Stimulated activated naive B cell treated with anti-CD40 and anti-IgM and Interleukin-4, amounts not matched to agents 10 μg/mL and 1 μg/mL and 100 μg/mL, for 72 hours (primary cell): ENCODE measurements around the gene MRS2.
"Not testable (repeated sequence)": the region's sequence is repeated elsewhere in the genome, so short reads cannot be mapped to it uniquely, and the experiment has no call there.

Source experiments
- ATAC-seq, 2 donors: fragments of 150-1000 bp; cut with Tn5 transposase; replicated peaks; 2 replicates each; pipeline ENCODE4 v1.10.0; 2021; ENCODE audit warnings: moderate library complexity in 1 of 2
- DNase-seq: peaks from one replicate; pipeline ENCODE4 v3.0.0; 2021
- H3K27ac Mint-ChIP-seq: one replicate; pipeline ENCODE4 v1.8.0; 2022; ENCODE audit warnings: mild to moderate bottlenecking, mixed read lengths
- H3K27me3 Mint-ChIP-seq, 2 donors: one replicate each; pipeline ENCODE4 v1.8.0; 2022; ENCODE audit warnings: mixed read lengths in 2 of 2
- H3K36me3 Mint-ChIP-seq, 2 donors: one replicate each; pipeline ENCODE4 v1.8.0; 2022; ENCODE audit warnings: mixed read lengths in 2 of 2, mild to moderate bottlenecking in 1 of 2
- H3K4me1 Mint-ChIP-seq, 2 donors: one replicate each; pipeline ENCODE4 v1.8.0; 2022; ENCODE audit warnings: mixed read lengths in 2 of 2, mild to moderate bottlenecking in 1 of 2
- H3K4me3 Mint-ChIP-seq, 2 donors: one replicate each; pipeline ENCODE4 v1.8.0; 2022; ENCODE audit warnings: mild to moderate bottlenecking in 2 of 2, mixed read lengths in 2 of 2, moderate library complexity in 1 of 2
- H3K9me3 Mint-ChIP-seq, 2 donors: one replicate each; pipeline ENCODE4 v1.8.0; 2022; ENCODE audit warnings: mixed read lengths in 2 of 2, mild to moderate bottlenecking in 1 of 2

MRS2 gene

DNA sequence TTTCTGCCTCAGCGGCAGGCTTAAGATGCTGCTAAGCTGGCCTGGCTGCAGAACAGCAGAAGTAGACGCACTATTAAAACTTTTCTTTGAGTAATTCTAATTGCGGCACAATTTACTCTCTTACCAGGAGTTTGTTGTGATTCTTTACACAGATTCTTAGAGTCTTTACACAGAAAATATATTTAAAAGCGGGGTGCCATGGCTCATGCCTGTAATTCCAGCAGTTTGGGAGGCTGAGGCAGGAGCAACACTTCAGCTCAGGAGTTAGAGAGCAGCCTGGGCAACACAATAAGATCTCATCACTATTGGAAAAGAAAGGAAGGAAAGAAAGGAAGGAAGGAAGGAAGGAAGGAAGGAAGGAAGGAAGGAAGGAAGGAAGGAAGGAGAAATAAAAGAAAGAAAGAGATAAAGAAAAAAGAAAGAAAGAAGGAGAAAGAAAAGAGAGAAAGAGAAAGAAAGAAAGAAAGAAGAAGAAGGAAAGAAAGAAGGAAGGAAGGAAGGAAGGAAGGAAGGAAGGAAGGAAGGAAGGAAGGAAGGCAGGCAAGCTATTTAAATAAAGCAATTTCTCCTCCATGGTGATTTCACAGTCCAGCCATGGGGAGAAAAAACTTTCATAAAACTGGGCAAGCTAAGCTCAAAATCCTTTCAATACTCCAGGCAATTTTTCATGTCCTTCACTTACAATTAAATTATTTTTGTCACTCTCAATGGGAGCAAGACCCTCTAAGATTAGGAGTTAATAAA, 21.1 kb upstream of the MRS2 start:
- DNase-seq (no peak), ATAC-seq (no peak)
- H3K4me1 Mint-ChIP-seq = no peaks in the 10 kb centered on the region
- peaks cover 8 to 34% of the 10 kb centered on the region in 2 donors for H3K27me3 Mint-ChIP-seq
- H3K27ac Mint-ChIP-seq = no peak overlapping the region
- H3K4me3 Mint-ChIP-seq = no peak overlapping the region
- H3K9me3 Mint-ChIP-seq = peaks cover 0 to 3% of the 10 kb centered on the region in 2 donors
- no peaks in the 10 kb centered on the region for H3K36me3 Mint-ChIP-seq

DNA sequence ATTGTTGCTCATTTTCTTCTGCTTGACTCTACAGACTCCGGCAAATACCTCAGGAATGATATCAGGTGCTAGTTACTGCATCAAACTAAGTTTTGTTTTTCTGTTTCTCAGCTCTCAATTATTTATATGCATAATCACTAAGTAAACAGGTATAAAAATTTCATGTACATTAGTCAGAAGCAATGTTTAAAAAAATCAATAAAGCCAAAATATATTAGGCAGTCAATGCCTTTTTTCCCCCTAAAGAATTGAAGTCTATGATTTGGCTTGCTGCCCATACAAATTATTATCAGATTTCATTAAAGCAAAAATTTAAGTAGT, 20.6 kb upstream of the MRS2 start:
- no peak overlapping the region for H3K27ac Mint-ChIP-seq

DNA sequence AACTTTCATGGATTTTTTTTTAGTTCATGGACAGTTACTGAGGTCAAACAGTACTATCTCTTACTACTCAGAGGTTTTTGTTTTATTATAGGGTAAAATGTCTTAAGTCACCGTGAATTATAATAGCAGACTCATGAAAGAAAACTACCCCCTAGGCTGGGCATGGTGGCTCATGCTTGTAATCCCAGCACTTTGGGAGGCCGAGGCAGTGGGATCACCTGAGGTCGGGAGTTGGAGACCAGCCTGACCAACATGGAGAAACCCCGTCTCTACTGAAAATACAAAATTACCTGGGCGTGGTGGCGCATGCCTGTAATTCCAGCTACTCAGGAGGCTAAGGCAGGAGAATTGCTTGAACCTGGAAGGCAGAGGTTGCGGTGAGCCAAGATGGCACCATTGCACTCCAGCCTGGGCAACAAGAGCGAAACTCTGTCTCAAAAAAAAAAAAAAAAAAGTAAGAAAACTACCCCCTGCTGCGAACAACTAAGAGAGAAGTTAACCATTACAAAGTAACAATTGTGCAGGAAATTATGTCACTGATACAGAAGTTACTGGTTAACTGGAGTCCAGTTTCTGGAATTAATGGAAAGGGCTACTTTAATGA, 19.7 kb upstream of the MRS2 start:
- not testable (repeated sequence) for H3K4me3 Mint-ChIP-seq, H3K36me3 Mint-ChIP-seq, H3K27ac Mint-ChIP-seq, H3K4me1 Mint-ChIP-seq, DNase-seq, ATAC-seq, H3K9me3 Mint-ChIP-seq
- peaks cover 12 to 38% of the 10 kb centered on the region in 2 donors for H3K27me3 Mint-ChIP-seq

More for the DNA sequence above, 20.6 kb upstream of the MRS2 start:
- Mint-ChIP-seq H3K9me3 (peaks cover 0 to 3% of the 10 kb centered on the region in 2 donors), H3K4me1 (no peaks in the 10 kb centered on the region), H3K4me3 (no peak overlapping the region), H3K27me3 (peaks cover 8 to 33% of the 10 kb centered on the region in 2 donors), H3K36me3 (no peaks in the 10 kb centered on the region)
- DNase-seq (no peak), ATAC-seq (no peak)

DNA sequence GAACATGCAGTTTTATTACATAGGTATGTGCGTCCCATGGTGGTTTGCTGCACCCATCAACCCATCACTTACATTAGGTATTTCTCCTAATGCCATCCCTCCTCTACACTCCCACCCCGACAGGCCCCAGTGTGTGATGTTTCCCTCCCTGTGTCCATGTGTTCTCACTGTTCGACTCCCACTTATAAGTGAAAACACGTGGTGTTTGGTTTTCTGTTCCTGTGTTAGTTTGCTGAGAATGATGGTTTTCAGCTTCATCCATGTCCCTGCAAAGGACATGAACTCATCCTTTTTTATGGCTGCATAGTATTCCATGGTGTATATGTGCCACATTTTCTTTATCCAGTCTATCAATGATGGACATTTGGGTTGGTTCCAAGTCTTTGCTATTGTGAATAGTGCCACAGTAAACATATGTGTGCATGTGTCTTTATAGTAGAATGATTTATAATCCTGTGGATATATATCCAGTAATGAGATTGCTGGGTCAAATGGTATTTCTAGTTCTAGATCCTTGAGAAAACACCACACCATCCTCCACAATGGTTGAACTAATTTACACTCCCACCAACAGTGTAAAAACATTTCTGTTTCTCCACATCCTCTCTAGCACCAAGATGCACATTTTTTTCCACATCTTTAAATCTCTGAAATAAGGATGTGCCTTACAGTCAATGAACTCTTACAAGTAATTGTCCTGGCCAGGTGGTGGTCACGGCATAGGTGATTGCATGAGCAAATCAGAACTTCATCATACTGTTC, 18.2 kb upstream of the MRS2 start:
- not testable (repeated sequence) for H3K9me3 Mint-ChIP-seq, H3K4me3 Mint-ChIP-seq, ATAC-seq, H3K36me3 Mint-ChIP-seq, DNase-seq, H3K4me1 Mint-ChIP-seq, H3K27ac Mint-ChIP-seq
- peaks cover 12 to 39% of the 10 kb centered on the region in 2 donors for H3K27me3 Mint-ChIP-seq

DNA sequence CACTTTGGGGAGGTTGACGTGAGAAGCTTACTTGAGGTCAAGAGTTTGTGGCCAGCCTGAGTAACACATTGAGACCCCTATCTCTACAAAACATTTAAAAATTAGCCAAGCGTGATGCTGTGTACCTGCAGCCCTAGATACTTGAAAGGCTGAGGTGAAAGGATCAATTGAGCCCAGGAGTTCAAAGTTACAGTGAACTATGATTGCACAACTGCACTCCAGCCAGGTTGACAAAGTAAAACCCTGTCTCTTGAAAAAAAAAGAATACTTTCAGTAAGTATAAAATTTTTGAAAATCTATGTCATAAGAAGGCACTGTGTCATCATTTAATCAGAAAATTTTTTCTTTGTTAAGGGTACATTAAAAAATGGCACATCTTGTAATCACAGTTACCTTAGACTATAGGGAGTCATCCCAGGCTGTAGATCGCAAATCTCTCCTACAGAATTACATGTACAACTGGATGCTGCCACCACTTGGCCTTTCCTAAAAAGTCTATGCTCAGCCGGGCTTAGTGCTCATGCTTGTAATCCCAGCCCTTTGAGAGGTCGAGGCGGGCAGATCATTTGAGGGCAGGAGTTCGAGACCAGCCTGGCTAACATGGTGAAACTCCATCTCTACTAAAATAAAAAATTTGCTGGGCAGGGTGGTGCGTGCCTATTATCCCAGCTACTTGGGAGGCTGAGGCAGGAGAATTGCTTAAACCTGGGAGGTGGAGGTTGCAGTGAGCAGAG, 17.0 kb upstream of the MRS2 start:
- Mint-ChIP-seq H3K36me3 (no peaks in the 10 kb centered on the region), H3K4me3 (no peak overlapping the region), H3K4me1 (no peaks in the 10 kb centered on the region), H3K27ac (no peak overlapping the region), H3K9me3 (peaks cover 0 to 3% of the 10 kb centered on the region in 2 donors), H3K27me3 (peaks cover 12 to 39% of the 10 kb centered on the region in 2 donors)
- ATAC-seq (no peak), DNase-seq (no peak)

DNA sequence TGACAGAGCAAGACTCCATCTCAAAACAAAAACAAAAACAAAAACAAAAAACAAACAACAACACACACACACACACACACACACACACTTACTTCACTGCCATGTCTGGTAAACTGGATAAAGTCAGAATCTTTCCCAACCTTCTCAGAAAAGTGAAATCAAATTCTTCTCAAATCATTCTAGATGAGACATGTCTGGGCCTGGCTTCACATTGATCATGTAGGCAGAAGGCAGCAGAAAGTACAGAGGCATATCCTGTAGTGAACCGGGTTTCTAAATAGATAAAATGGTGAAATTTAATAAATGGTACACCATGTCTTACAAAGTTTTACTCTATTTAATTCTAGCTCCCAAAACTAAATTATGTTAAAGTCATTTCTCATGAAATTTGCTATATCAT, 14.9 kb upstream of the MRS2 start:
- H3K4me1 Mint-ChIP-seq = no peaks in the 10 kb centered on the region
- no peak overlapping the region for H3K4me3 Mint-ChIP-seq
- no peak for ATAC-seq
- no peak for DNase-seq
- H3K36me3 Mint-ChIP-seq = no peaks in the 10 kb centered on the region
- peaks cover 12 to 39% of the 10 kb centered on the region in 2 donors for H3K27me3 Mint-ChIP-seq
- H3K9me3 Mint-ChIP-seq = peaks cover 0 to 3% of the 10 kb centered on the region in 2 donors
- H3K27ac Mint-ChIP-seq = no peak overlapping the region

DNA sequence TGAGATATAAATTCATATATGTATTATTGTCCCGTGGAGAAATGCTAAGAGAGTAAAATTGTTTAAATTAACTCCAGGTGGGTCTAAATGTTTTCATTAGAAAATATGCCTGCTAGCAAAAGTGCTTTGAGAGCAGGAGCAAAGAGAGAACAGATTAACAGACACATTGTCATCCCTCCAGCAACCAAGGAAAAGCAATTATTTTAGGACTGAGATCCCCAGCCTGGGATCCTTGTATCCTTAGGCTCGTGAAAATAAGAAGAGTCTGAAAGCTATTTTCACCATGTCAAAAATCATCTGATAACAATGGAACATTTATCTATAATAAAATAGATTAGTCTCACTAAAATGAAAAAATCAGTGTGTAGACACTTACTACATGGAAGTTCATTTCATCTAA, 11.5 kb upstream of the MRS2 start:
- no peaks in the 10 kb centered on the region for H3K4me1 Mint-ChIP-seq
- H3K27me3 Mint-ChIP-seq = peaks cover 14 to 27% of the 10 kb centered on the region in 2 donors
- H3K9me3 Mint-ChIP-seq = peaks cover 1 to 2% of the 10 kb centered on the region in 2 donors
- H3K4me3 Mint-ChIP-seq = no peak overlapping the region
- H3K27ac Mint-ChIP-seq = no peak overlapping the region
- H3K36me3 Mint-ChIP-seq = peaks cover 0 to 2% of the 10 kb centered on the region in 2 donors
- ATAC-seq (no peak), DNase-seq (no peak)

DNA sequence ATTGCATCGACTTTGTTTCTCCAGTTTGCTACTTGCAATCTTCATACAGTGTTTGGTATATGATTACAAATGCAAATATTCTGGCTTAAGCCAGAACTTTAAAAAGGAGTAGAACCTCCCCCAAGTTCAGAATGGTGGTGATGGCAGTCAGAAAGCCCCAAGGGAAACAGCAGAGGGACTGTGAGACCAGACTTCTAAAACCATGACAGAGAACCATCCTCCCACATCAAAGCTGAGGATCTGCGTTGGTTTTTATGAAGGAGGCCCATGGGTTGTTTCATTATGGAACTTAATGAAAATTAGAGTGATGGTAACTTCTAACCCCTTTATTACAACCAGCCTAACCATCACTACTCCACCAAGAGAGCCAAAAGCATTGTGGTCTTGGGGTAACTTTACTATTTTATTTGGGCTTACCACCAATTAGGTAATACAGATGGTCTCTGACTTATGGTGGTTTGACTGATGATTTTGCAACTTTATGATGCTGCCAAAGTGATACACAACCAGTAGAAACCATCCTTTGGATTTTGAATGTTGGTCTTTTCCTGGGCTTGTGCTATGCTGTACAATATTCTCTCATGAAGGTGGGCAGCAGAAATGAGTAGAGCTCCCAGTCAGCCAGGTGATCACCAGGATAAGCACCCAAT, 10.9 kb upstream of the MRS2 start:
- H3K4me3 Mint-ChIP-seq = no peak overlapping the region
- peaks cover 21 to 27% of the 10 kb centered on the region in 2 donors for H3K27me3 Mint-ChIP-seq
- peak; percentile 59 to 67 for ATAC-seq
- peaks cover 2 to 4% of the 10 kb centered on the region in 2 donors for H3K36me3 Mint-ChIP-seq
- no peak for DNase-seq
- peaks cover 7 to 8% of the 10 kb centered on the region in 2 donors for H3K9me3 Mint-ChIP-seq
- no peaks in the 10 kb centered on the region for H3K4me1 Mint-ChIP-seq
- no peak overlapping the region for H3K27ac Mint-ChIP-seq

DNA sequence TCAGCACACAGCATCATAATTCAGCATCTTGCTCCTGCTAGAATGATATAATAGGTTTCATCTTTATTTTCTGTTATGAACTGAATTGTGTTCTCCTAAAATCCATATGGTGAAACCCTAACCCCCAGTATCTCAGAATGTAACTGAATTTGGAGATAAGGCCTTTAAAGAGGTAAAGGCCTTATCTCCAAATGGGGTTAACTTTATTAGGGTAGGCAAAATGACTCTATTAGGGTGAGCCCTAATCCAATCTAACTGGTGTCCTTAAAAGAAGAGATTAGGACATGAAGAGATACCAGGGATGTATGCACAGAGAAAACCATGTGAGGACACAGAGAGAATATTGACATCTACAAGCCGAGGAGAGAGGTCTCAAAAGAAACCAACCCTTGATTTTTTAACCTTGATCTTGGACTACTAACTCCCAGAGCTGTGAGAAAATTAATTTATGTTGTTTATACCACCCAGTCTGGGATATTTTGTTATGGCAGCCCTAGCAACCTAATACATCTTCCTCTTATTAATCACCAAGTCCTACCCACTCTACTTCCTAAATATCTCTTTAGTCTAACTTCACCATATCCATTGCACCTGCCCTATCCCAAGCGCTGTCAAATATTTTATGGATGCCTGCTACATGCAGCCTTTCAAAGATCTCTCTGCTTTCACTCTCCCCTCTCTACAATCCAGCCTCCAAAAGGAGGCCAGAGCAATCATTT, 8.5 kb upstream of the MRS2 start:
- no peak overlapping the region for H3K4me3 Mint-ChIP-seq
- no peak for ATAC-seq
- H3K36me3 Mint-ChIP-seq = peaks cover 2 to 7% of the 10 kb centered on the region in 2 donors
- peaks cover 33 to 38% of the 10 kb centered on the region in 2 donors for H3K27me3 Mint-ChIP-seq
- no peak overlapping the region for H3K27ac Mint-ChIP-seq
- no peaks in the 10 kb centered on the region for H3K4me1 Mint-ChIP-seq
- DNase-seq = no peak
- H3K9me3 Mint-ChIP-seq = peaks cover 8 to 9% of the 10 kb centered on the region in 2 donors

DNA sequence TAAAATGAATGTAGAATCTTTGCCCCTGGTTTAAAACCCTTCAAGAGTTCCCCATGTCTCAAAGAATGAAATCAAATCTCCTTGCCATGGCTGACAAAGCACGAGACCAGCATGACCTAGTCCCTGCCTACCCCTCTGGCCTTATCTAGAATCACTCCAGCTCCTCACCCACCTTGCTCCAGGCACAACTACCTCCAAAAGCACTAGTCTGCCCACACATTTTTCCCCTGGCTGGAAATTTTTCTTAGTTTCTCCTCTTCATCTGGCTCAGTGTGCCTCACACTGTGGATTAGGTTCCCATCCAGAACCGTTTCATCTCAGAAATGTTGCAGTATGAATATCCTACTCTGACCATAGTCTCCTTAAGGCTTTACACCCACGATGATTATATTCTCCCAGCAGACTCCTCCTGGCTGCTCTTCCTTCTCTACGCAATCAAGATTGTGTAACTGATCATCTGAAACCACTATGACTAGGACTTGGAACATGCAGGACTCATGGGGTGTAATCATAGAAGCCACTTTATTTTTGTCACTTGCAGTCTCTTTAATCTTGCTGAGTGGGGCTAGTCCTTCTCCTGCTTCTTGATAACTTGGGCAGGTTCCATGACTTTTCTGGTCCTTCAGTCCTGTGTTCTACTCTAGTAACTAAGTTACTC, 7.8 kb upstream of the MRS2 start:
- Mint-ChIP-seq H3K27me3 (peaks cover 38 to 45% of the 10 kb centered on the region in 2 donors), H3K9me3 (peaks cover 8 to 9% of the 10 kb centered on the region in 2 donors), H3K4me3 (no peak overlapping the region), H3K36me3 (peaks cover 2 to 7% of the 10 kb centered on the region in 2 donors), H3K4me1 (peaks cover 0 to under 1% of the 10 kb centered on the region in 2 donors), H3K27ac (no peak overlapping the region)
- no peak for ATAC-seq
- no peak for DNase-seq

DNA sequence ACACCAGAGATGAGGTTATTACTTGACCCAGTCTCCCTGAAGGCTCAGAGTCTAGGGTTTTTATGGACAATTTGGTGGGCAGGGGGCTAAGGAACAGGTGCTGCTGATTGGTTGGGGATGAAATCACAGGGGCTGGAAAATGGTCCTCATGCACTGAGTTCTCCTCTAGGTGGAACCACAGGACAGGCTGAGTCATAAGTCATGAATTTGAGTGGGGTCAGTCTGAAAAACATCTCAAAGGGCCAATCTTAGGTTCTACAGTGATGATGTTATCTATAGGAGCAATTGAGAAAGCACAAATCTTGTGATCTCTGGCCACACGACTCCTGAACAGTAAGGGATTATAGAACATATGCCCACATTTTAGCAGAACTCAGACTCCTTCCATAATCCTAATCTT, 5.9 kb upstream of the MRS2 start:
- peaks cover 8 to 9% of the 10 kb centered on the region in 2 donors for H3K9me3 Mint-ChIP-seq
- peaks cover 0 to 5% of the 10 kb centered on the region in 2 donors for H3K4me1 Mint-ChIP-seq
- peaks cover 41 to 48% of the 10 kb centered on the region in 2 donors for H3K27me3 Mint-ChIP-seq
- no peak overlapping the region for H3K4me3 Mint-ChIP-seq
- no peak for ATAC-seq
- peaks cover 2 to 7% of the 10 kb centered on the region in 2 donors for H3K36me3 Mint-ChIP-seq
- no peak for DNase-seq
- no peak overlapping the region for H3K27ac Mint-ChIP-seq

DNA sequence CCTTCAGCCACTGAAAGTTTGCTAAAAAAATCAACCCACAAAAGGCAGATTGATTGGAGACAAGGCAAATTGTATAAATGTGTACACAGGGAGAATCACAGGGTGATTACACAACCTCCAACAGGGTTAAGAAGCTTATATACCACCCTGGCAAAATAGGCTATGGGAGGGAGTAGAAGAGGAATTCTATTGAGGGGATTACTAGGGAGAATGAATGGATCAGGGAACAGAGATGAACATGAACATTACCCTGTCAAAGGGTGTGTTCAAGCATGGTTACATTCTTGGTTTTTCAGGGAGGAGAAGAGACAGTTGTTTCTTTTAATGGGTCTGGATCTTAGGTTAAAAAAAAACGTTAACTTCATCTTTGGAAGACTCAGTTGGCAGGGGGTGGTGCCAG, 5.1 kb upstream of the MRS2 start:
- no peak overlapping the region for H3K27ac Mint-ChIP-seq
- peaks cover 8 to 9% of the 10 kb centered on the region in 2 donors for H3K9me3 Mint-ChIP-seq
- DNase-seq (no peak), ATAC-seq (no peak)
- H3K4me3 Mint-ChIP-seq = no peak overlapping the region
- peaks cover 0 to 6% of the 10 kb centered on the region in 2 donors for H3K4me1 Mint-ChIP-seq
- peaks cover 2 to 7% of the 10 kb centered on the region in 2 donors for H3K36me3 Mint-ChIP-seq
- peaks cover 41 to 48% of the 10 kb centered on the region in 2 donors for H3K27me3 Mint-ChIP-seq
